ENCODE data around the gene FZD1. TPM values are rescaled to one million over a fixed set of nuclear protein-coding genes. Genes with fewer than 3 reads are reported as not detected.

Gene FZD1
- total RNA-seq (2022; extraction: Qiagen RNA extraction): 2.1 to 2.4 TPM (median 2.3 TPM) in 5 replicates

DNA sequence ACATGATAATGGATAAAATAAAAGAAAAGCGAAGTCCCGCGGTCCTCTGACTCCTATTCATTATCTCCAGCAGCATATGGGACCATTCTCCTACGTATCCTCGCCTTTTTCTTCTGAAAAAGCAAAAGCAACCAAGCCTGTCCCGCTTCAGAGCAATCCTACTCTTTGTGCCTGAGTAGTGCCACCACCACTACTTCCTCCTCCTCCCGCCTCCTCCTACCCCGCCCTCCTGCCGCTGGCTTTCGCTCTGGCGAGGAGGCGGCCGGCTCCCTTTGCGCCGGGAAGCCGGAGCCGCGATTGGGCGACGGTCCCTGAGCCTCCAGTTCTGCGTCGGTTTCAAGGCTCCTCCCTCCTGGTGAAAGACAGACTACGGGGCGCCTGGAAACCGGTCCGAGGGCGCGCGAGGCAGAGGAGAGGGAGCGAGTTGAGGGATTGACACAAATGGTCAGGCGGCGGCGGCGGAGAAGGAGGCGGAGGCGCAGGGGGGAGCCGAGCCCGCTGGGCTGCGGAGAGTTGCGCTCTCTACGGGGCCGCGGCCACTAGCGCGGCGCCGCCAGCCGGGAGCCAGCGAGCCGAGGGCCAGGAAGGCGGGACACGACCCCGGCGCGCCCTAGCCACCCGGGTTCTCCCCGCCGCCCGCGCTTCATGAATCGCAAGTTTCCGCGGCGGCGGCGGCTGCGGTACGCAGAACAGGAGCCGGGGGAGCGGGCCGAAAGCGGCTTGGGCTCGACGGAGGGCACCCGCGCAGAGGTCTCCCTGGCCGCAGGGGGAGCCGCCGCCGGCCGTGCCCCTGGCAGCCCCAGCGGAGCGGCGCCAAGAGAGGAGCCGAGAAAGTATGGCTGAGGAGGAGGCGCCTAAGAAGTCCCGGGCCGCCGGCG, at the start of gene FZD1:
Gene FZD1 (plus strand): TSS at position 388 of the 878 bp plus-strand sequence. CDS start 448 bp downstream, at position 836.

Data from A549 treated with Hydrocortisone at 1 μM for 4 hours (cell line).